ENCODE data around the gene OTULIN. TPM values are rescaled to one million over a fixed set of nuclear protein-coding genes. Genes with fewer than 3 reads are reported as not detected.

OTULIN gene
- 10 to 100 TPM; 15.7 to 17.2 TPM for total RNA-seq

GRCh38 chr5:14664270-14665100 lies at the start of gene OTULIN:
Gene OTULIN (plus strand): TSS chr5:14664718. CDS start chr5:14664826, 108 bp downstream.

Other genes with a start within 250 kb of the OTULIN start
- gene OTULINL, start 82.9 kb upstream of the OTULIN start, total RNA-seq: not detected
- 1 to 10 TPM; 2.4 to 5.3 TPM for gene ANKH, start 207.1 kb downstream of the OTULIN start, total RNA-seq